Glomerular endothelial cell (primary cell): ENCODE data around the gene KDM3B. TPM values are rescaled to one million over a fixed set of nuclear protein-coding genes. Genes with fewer than 3 reads are reported as not detected.
A peak's percentile ranks its signal among the peaks of the same experiment; 100 is the strongest.
"Not testable (repeated sequence)": the region's sequence is repeated elsewhere in the genome, so short reads cannot be mapped to it uniquely, and the experiment has no call there.

Source experiments
- DNase-seq: peaks from one replicate; pipeline ENCODE4 v3.0.0-alpha.2; 2011; ENCODE audit warnings: low read depth, low spot score; ENCODE audit errors: extremely low read depth
- total RNA-seq: library from RNA; depleted of rRNA; stranded (reverse); fragments of >200 nt; gene quantifications from 2 replicates; pipeline ENCODE4 v1.2.3, GENCODE V29; 2015

KDM3B gene, protein sequence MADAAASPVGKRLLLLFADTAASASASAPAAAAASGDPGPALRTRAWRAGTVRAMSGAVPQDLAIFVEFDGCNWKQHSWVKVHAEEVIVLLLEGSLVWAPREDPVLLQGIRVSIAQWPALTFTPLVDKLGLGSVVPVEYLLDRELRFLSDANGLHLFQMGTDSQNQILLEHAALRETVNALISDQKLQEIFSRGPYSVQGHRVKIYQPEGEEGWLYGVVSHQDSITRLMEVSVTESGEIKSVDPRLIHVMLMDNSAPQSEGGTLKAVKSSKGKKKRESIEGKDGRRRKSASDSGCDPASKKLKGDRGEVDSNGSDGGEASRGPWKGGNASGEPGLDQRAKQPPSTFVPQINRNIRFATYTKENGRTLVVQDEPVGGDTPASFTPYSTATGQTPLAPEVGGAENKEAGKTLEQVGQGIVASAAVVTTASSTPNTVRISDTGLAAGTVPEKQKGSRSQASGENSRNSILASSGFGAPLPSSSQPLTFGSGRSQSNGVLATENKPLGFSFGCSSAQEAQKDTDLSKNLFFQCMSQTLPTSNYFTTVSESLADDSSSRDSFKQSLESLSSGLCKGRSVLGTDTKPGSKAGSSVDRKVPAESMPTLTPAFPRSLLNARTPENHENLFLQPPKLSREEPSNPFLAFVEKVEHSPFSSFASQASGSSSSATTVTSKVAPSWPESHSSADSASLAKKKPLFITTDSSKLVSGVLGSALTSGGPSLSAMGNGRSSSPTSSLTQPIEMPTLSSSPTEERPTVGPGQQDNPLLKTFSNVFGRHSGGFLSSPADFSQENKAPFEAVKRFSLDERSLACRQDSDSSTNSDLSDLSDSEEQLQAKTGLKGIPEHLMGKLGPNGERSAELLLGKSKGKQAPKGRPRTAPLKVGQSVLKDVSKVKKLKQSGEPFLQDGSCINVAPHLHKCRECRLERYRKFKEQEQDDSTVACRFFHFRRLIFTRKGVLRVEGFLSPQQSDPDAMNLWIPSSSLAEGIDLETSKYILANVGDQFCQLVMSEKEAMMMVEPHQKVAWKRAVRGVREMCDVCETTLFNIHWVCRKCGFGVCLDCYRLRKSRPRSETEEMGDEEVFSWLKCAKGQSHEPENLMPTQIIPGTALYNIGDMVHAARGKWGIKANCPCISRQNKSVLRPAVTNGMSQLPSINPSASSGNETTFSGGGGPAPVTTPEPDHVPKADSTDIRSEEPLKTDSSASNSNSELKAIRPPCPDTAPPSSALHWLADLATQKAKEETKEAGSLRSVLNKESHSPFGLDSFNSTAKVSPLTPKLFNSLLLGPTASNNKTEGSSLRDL (N-terminal part only)
- 41.2 and 44.0 TPM in 2 replicates for total RNA-seq

GRCh38 chr5:138352071-138352721 lies at the start of gene KDM3B:
Gene KDM3B, plus strand, starts transcription at chr5:138352685. Its CDS starts 111 bp downstream, at chr5:138352796.
- DNase-seq: no peak

GRCh38 chr5:138303372-138303771 lies 49.1 kb upstream of the KDM3B start:
- DNase-seq: no peak

DNA sequence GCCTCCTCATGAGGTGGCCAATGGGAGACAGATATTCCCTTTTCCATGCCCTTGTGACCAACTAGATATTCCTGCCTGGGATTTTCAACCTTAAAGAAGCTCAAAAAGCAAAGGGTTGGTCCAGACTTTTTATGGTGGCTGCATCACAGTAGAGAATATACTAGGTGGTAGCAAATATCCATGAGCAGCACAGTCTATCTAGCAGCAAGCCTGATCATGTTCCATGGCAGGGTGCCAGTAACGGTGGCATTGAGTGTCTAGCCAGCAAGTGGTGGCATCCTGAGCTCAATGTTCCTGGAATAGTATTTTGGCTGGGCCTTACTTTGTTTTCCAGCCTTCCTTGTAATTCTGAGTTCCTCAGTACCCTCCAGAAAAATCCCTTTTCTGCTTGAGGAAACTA lies 46.7 kb upstream of the KDM3B start:
- DNase-seq: no peak

GRCh38 chr5:138315751-138316278 lies 36.7 kb upstream of the KDM3B start:
- DNase-seq: no peak

DNA sequence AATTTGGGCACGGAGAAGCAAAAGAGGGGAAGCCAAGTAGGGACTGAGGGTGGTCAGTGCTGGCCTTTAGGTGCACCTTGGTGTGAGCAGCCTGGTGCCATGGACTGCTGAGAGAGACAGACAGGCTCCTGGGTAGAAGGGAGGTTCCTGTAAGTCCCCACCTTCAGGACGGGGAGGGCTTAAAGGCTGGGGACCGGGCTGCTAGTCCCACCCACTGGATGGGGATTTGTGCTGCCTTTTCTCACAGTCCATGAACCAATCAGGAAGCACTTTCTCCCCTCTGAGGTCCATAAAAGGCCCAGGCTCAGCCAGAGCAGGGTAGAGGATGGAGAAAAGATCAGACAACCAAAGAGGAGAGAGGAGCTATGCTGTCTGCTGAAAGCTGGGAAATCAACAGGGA lies 36.1 kb upstream of the KDM3B start:
- DNase-seq: no peak

- DNase-seq: not testable (repeated sequence)
These were observed 34.3 kb upstream of the KDM3B start for GRCh38 chr5:138318211-138318610.

GRCh38 chr5:138330813-138331448 lies 21.6 kb upstream of the KDM3B start:
- no peak for DNase-seq

- DNase-seq: peak; percentile 76
These were observed 20.8 kb upstream of the KDM3B start, which contains the start of gene CDC25C for GRCh38 chr5:138331449-138332368. Gene CDC25C, minus strand, starts transcription at chr5:138331804. Its CDS starts 624 bp downstream, at chr5:138331180.

DNA sequence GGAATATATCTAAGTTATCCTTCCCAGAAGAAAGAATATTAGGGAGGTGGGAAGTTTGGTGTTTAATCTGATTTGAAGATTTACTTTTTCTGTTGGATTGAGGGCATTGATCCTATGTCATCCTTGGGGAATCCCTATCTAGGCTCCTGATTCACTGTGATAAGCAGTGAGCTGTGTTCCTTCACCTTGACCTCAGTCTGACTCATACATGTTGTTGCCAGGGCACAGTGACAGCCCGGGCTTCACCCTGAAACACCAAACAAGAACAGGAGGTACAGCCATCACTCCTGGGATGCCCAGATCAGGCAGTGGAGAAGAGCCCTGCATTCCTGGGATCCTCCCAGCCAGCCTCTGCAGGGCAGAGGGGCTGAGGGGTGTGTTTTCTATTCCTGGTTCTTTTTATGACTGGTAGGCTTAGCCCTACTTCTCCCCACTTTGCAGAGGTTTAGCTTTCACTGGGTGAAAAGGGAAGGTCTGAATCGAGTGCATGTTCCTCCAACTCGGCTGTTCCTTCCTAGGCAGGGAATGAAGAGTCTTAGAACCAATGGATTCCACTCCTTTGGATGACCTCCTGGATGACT lies 17.5 kb upstream of the KDM3B start:
- DNase-seq: no peak

DNA sequence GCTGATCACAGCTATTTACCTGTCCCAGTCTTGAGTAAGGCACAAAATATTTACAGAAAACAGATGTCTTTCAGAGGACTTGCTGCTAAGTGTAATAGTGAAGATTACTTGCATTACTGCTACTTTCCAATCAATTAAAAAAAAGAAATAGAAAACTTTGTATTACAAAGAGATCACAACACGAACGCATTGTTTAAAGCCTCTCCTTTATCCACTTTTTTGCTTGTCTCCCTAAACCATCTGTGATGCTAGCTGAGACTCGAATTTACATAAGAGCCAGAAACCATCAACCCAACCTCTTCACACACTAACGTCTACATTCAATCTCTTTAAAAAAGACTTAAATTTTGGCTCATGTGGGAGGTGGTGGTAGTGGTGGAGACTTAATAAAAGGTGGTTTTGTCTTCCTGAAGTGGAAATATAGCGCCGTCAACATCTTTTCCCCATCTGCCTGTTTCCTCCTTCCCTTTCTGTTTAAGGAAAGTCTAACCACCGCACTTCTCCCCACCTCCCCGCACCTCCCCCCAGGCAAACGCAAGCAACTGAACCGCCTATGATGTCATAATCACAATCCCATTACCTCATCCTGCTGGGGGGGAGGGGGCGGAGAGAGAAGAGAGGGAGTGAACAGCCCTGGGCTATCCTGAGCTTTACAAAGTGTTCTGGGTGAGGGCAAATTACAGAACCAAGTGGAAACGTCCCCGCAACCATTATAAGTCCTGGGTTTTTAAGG lies 15.4 kb upstream of the KDM3B start:
- no peak for DNase-seq

DNA sequence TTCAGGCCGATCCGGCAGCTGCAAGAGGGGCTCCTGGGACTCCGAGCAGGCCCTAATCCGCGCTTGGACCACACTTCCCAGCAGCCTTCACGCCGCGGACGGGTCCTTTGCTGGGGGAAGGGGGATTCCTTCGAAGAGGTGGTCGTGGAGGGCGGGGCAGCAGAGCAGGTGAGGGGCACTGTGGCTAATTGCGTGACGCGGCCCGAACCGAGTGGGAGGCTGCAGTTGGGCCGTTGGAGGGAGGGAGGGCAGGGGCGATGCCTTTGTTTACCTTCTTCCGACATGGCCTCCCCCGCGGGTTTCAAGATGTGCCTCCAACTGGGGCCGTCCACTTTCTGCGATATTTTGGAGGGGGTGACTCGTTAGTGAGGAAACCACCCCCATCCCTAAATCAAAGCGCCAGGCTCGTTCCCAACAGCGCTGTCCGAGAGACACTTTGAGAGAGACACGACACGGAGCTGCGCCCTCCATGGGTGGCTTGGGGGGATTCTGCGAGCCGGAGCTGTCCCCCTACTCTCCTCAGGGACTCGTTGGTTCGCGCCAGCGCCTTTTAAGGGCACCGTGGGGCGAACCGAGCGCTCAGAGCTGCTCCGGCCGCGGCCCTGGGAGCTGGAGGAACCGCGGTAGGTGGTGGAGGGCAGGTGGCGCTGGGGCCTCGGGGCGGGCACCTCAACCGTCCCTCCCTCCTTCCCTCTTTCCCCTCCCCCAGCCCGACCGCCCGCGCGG lies 14.6 kb upstream of the KDM3B start, which contains the start of gene FAM53C:
TSS of gene FAM53C (plus strand) at position 582 of the 726 bp plus-strand sequence. CDS start 3,070 bp downstream, outside the sequence.
- peak; percentile 70 for DNase-seq

DNA sequence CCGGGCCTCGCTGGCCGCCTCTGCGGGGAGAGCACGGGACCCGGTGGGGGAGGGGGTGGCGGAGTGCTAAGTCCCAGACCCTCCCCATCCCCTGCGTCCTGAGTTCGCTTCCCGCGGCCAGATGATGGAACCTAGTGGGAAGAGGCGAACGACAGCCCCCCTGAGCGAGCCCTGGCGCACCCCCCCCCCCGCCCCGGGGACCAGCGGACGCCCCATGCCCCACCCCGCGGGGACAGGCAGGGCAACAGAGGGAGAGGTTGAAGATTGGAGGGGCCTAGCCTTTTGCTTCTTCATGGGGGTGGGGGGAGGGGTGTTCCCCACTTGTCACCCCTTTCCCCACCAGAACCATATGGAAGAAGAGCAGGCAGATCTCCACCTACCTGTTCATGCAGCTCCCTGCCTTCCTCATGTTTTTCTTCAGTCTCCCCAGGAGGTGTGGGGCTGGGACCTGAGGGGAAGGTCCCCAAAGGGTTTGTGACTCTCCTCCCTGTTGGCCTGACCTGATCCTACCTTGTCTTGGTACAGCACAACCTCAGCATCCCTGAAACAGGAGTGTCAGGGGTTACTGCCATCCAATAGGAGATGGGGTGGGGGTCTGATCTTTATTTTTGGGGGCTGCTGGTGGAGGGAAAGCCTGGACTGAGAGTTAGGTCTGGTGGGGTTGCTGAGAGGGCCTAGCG lies 13.9 kb upstream of the KDM3B start:
- DNase-seq: no peak

- DNase-seq: no peak
These were observed 13.4 kb upstream of the KDM3B start for GRCh38 chr5:138339091-138339456.

DNA sequence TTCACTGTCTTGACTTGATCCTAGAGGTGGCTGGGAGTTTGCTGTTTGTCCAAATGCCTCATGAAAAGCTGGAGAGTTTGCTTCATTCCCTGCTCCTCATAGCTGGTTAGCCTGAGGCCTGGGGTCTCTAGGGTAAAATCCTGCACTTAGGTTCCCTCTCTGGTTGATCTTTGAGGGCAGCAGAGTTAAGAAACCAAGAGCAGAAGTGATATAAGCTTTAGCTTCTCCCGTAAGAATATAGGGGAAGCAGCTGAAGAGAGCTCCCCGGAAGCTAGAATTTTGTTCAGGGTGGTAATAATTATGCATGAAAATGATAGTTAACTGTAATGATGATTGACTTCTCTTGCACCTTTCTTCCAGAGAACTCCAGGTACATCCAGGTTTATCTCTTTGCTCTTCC lies 13.0 kb upstream of the KDM3B start:
- no peak for DNase-seq

GRCh38 chr5:138340008-138340407 lies 12.5 kb upstream of the KDM3B start:
- no peak for DNase-seq
